GM12872 (cell line): ENCODE measurements around the gene TAS2R38.

Experiments
- TF ChIP-seq, protein P1 (sequence below): IDR thresholded peaks from 3 replicates; pipeline ENCODE4 v1.5.1; 2011; ENCODE audit warnings: low read depth, mild to moderate bottlenecking, low read length, moderate library complexity; ENCODE audit not compliant: insufficient read depth

The TAS2R38 gene

DNA sequence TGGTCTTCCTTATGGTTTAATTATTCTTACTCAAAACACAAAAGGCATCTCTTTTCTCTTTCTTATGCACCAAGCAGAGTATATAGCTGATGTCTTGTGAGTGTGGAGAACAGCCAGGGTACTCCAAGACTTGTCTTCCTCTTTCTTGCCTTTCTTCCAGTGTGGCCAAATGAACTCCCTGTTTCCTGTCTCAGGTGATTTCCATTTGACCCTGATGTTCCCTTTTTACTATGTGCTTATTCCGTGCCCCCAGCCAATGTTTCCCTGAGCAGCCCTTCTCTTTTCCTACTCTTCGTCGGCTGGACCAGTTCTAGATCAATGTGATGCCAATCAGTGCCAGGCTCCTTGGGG is 44.8 kb downstream of the TAS2R38 start:
- TF ChIP-seq, protein P1, sequence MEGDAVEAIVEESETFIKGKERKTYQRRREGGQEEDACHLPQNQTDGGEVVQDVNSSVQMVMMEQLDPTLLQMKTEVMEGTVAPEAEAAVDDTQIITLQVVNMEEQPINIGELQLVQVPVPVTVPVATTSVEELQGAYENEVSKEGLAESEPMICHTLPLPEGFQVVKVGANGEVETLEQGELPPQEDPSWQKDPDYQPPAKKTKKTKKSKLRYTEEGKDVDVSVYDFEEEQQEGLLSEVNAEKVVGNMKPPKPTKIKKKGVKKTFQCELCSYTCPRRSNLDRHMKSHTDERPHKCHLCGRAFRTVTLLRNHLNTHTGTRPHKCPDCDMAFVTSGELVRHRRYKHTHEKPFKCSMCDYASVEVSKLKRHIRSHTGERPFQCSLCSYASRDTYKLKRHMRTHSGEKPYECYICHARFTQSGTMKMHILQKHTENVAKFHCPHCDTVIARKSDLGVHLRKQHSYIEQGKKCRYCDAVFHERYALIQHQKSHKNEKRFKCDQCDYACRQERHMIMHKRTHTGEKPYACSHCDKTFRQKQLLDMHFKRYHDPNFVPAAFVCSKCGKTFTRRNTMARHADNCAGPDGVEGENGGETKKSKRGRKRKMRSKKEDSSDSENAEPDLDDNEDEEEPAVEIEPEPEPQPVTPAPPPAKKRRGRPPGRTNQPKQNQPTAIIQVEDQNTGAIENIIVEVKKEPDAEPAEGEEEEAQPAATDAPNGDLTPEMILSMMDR: no peak

DNA sequence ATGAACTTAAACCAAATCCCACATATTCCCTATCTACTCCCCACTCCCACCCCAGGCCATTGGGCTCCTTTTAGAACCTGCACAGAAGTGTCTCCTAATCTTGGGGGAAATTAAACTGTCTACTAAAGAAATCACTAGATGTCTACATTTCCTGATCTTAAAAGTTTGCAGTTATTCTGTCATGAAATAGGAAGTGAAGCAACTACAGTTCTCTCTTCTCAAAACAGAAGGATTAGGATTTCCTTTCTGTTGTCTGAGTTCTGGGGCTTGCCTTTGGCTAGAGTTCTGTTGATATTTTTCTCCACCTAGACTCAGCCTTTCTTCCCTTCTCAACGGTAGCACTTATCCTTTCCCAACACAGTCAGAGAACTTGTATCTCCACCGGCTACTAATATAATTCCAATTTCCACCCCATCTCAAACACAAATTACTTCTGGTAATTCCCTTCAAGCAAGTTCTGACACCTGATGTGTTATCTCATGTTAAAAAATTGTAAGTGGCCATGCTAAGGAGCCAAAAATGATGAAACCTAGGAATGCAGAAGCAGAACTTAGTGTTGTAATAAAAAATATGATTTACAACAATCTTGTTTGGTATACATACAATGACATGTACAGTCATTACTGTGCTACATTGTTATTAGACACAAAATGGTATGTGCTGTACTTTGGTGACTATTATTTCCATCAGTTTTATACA is 45.3 kb downstream of the TAS2R38 start:
- TF ChIP-seq, protein P1: no peak
